Right cardiac atrium (tissue), 5 donors: ENCODE data around the gene VPS4A. TPM values are rescaled to one million over a fixed set of nuclear protein-coding genes. Genes with fewer than 3 reads are reported as not detected.
"Not testable (repeated sequence)": the region's sequence is repeated elsewhere in the genome, so short reads cannot be mapped to it uniquely, and the experiment has no call there.

ENCODE experiments used
- ATAC-seq, 2 donors: fragments of 200-7000 bp; cut with Tn5 transposase; one replicate each; pipeline versions ENCODE4 v1.8.0 to v1.9.1; 2020; ENCODE audit warnings: moderate library complexity in 2 of 2, mild to moderate bottlenecking in 1 of 2
- DNase-seq, 3 donors: peaks; one replicate each; pipeline ENCODE4 v3.0.0-alpha.2; 2020
- H3K27ac ChIP-seq: one replicate; pipeline ENCODE4 v1.5.1; 2013; ENCODE audit warnings: mild to moderate bottlenecking, low read length, control low read depth, moderate library complexity
- H3K27me3 ChIP-seq: one replicate; pipeline ENCODE4 v1.6.1; 2013; ENCODE audit not compliant: control insufficient read depth, insufficient read depth
- H3K4me1 ChIP-seq: one replicate; pipeline ENCODE4 v1.6.1; 2013; ENCODE audit warnings: low read length; ENCODE audit not compliant: control insufficient read depth, insufficient read depth
- H3K4me3 ChIP-seq: one replicate; pipeline ENCODE4 v1.5.1; 2013; ENCODE audit warnings: low read length, control low read depth
- H3K9me3 ChIP-seq: one replicate; pipeline ENCODE4 v1.6.1; 2013; ENCODE audit warnings: low read length; ENCODE audit not compliant: control insufficient read depth
- WGBS: extraction: QIAGEN DNeasy Blood & Tissue Kit; methylation state at CpG from one replicate; pipeline ENCODE4 v1.1.7; 2013; 5-methylcytosine and 5-hydroxymethylcytosine counted together
- intact Hi-C, 4 donors: fragments of 100-400 bp; cut with DNase I; formaldehyde crosslinking; loops; one replicate each; pipeline versions ENCODE4 v1.11.0 to v1.14.0; 2022 to 2023
- polyA plus RNA-seq: library from polyadenylated mRNA; stranded (reverse); fragments of 200-250 nt; gene quantifications from one replicate; pipeline ENCODE4 v1.2.3, GENCODE V29; 2013
- total RNA-seq, 4 donors: library from RNA; stranded (reverse); fragmentation: NEBNext Ultra II Directional; extraction: Animal tissue kit (Norgen Biotek cat#: 25700); gene quantifications; one replicate each; pipeline ENCODE4 v1.2.1, GENCODE V29; 2021
- donor health status: healthy with polysubstance abuse.
- donor health status: DM: no; HTN: yes; CAD: no.
- donor health status: DM: no; HTN: no; CAD: no.
- donor health status: DM: no; HTN: yes; CAD: no; lungs with severe emphysema.
- donor health status: DM: yes; HTN: yes; CAD: no.

VPS4A gene
- total and polyA plus RNA-seq, 5 donors = 25.7 to 30.4 (median 29.8) TPM

GRCh38 chr16:69283851-69284250 lies 27.3 kb upstream of the VPS4A start:
- ATAC-seq (no peak), DNase-seq (no peak)
- 62% methylated on average over 4 of the region's 4 CpGs for WGBS
- intact Hi-C loops = loop anchor here in 2 of 4 donors (10.0 kb wide), 2 partner anchors 129 to 739 kb away; no protein-coding TSS in a partner anchor
- Histone ChIP-seq H3K27ac (no peak overlapping the region), H3K27me3 (no peaks in the 10 kb centered on the region), H3K4me3 (no peak overlapping the region), H3K9me3 (no peaks in the 10 kb centered on the region), H3K4me1 (no peaks in the 10 kb centered on the region)

- DNase-seq = no peak
- H3K27me3 ChIP-seq = no peaks in the 10 kb centered on the region
- no peak for ATAC-seq
- no peaks in the 10 kb centered on the region for H3K4me1 ChIP-seq
- intact Hi-C loops = loop anchor here (5.0 to 10.0 kb wide), 3 partner anchors 130 to 740 kb away; no protein-coding TSS in a partner anchor
- WGBS = 90% methylated on average over 4 of the region's 4 CpGs
- no peak overlapping the region for H3K27ac ChIP-seq
- H3K9me3 ChIP-seq = no peaks in the 10 kb centered on the region
- H3K4me3 ChIP-seq = no peak overlapping the region
Observed at GRCh38 chr16:69285240-69285639, 25.9 kb upstream of the VPS4A start.

- Histone ChIP-seq H3K27ac (no peak overlapping the region), H3K27me3 (no peaks in the 10 kb centered on the region), H3K4me1 (no peaks in the 10 kb centered on the region), H3K4me3 (no peak overlapping the region), H3K9me3 (no peaks in the 10 kb centered on the region)
- intact Hi-C loops = loop anchor here (2.0 to 10.0 kb wide), 4 partner anchors 132 to 742 kb away; no protein-coding TSS in a partner anchor
- ATAC-seq (peak; percentile 79 to 90), DNase-seq (peak; percentile 78 to 88 (median 79))
- WGBS = 31% methylated on average over 13 of the region's 13 CpGs
Observed at GRCh38 chr16:69286941-69287713, 24.0 kb upstream of the VPS4A start.

GRCh38 chr16:69291657-69292056 lies 19.5 kb upstream of the VPS4A start:
- H3K27ac ChIP-seq, H3K27me3 ChIP-seq, H3K9me3 ChIP-seq, DNase-seq, ATAC-seq, H3K4me1 ChIP-seq, intact Hi-C loops, H3K4me3 ChIP-seq: not testable (repeated sequence)
- WGBS = 92% methylated on average over 9 of the region's 9 CpGs

GRCh38 chr16:69293401-69293800 lies 17.7 kb upstream of the VPS4A start:
- WGBS = 57% methylated on average over 3 of the region's 3 CpGs
- no peak for DNase-seq

GRCh38 chr16:69294051-69294450 lies 17.1 kb upstream of the VPS4A start:
- Histone ChIP-seq H3K27me3 (no peaks in the 10 kb centered on the region), H3K9me3 (no peaks in the 10 kb centered on the region), H3K4me3 (no peak overlapping the region), H3K4me1 (no peaks in the 10 kb centered on the region), H3K27ac (no peak overlapping the region)
- DNase-seq = no peak
- intact Hi-C loops = no loop called here
- 94% methylated on average over 1 of the region's 1 CpG for WGBS
- no peak for ATAC-seq

More at GRCh38 chr16:69293401-69293800, 17.7 kb upstream of the VPS4A start:
- H3K4me3 ChIP-seq = no peak overlapping the region
- H3K9me3 ChIP-seq = no peaks in the 10 kb centered on the region
- H3K4me1 ChIP-seq = no peaks in the 10 kb centered on the region
- intact Hi-C loops = no loop called here
- ATAC-seq = no peak
- H3K27ac ChIP-seq = no peak overlapping the region
- no peaks in the 10 kb centered on the region for H3K27me3 ChIP-seq

- H3K27me3 ChIP-seq, H3K4me1 ChIP-seq, DNase-seq, H3K27ac ChIP-seq, H3K4me3 ChIP-seq, intact Hi-C loops, H3K9me3 ChIP-seq, ATAC-seq: not testable (repeated sequence)
- WGBS = 97% methylated on average over 7 of the region's 7 CpGs
Observed at GRCh38 chr16:69296771-69297170, 14.4 kb upstream of the VPS4A start.

GRCh38 chr16:69298261-69298660 lies 12.9 kb upstream of the VPS4A start:
- 96% methylated on average over 4 of the region's 4 CpGs for WGBS
- no peaks in the 10 kb centered on the region for H3K4me1 ChIP-seq
- H3K27ac ChIP-seq = no peak overlapping the region
- intact Hi-C loops = no loop called here
- DNase-seq (no peak), ATAC-seq (no peak)
- H3K4me3 ChIP-seq = no peak overlapping the region
- H3K27me3 ChIP-seq = no peaks in the 10 kb centered on the region
- no peaks in the 10 kb centered on the region for H3K9me3 ChIP-seq

- no peak overlapping the region for H3K27ac ChIP-seq
- no peak overlapping the region for H3K4me3 ChIP-seq
- ATAC-seq (no peak), DNase-seq (no peak)
- intact Hi-C loops = no loop called here
- 46% methylated on average over 1 of the region's 1 CpG for WGBS
- no peaks in the 10 kb centered on the region for H3K4me1 ChIP-seq
- H3K9me3 ChIP-seq = no peaks in the 10 kb centered on the region
- H3K27me3 ChIP-seq = no peaks in the 10 kb centered on the region
Observed at GRCh38 chr16:69301187-69301586, 10.0 kb upstream of the VPS4A start.

- peak in 1 of 2 donors; percentile 43 for ATAC-seq
- H3K4me1 ChIP-seq = no peaks in the 10 kb centered on the region
- WGBS = 82% methylated on average over 4 of the region's 4 CpGs
- no peaks in the 10 kb centered on the region for H3K9me3 ChIP-seq
- no peak overlapping the region for H3K4me3 ChIP-seq
- no peak overlapping the region for H3K27ac ChIP-seq
- no peak for DNase-seq
- intact Hi-C loops = no loop called here
- no peaks in the 10 kb centered on the region for H3K27me3 ChIP-seq
Observed at GRCh38 chr16:69301861-69302260, 9.3 kb upstream of the VPS4A start.

GRCh38 chr16:69302301-69302700 lies 8.8 kb upstream of the VPS4A start:
- WGBS = 96% methylated on average over 4 of the region's 4 CpGs
- intact Hi-C loops = no loop called here
- H3K27ac ChIP-seq = no peak overlapping the region
- DNase-seq = no peak
- ATAC-seq = no peak
- no peaks in the 10 kb centered on the region for H3K4me1 ChIP-seq
- no peaks in the 10 kb centered on the region for H3K27me3 ChIP-seq
- H3K9me3 ChIP-seq = no peaks in the 10 kb centered on the region
- no peak overlapping the region for H3K4me3 ChIP-seq
